Cortex of kidney (tissue), 1 donor: Measurements from ENCODE around the gene SNAI3.

Source experiments
- DNase-seq: peaks from one replicate; lab custom pipeline; 2025; lab: John Stamatoyannopoulos, UW

SNAI3 gene

DNA sequence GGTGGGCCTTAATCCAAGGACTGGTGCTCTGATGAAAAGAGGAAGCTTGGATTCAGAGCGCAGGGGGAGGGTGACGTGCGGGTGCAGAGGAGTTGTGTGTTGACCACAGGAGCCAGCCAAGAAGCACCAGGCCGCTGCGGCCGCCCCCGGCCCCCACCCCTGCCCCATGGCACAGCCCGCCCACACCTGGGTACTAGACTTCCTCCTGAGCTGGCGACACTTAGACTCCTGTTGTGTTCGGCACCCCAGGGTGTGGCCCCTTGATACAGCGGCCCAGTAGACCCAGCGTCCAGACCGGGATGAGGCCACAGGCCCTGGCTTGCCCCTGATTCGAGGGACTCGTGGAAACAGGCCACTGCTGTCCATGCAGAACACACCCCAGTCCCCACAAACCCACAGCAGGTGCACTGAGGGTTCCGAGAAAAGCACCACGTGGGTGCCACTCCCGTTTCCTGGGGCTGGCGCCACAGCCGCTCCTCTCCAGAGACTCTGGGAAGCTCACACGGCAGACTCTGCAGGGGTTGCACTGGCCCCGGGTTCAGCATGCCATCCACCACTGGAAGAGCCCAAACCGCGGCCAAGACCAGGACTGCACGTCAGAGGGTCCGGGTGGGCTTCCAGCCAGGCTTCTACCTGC, 5.7 kb upstream of the SNAI3 start:
- DNase-seq, result no peak

DNA sequence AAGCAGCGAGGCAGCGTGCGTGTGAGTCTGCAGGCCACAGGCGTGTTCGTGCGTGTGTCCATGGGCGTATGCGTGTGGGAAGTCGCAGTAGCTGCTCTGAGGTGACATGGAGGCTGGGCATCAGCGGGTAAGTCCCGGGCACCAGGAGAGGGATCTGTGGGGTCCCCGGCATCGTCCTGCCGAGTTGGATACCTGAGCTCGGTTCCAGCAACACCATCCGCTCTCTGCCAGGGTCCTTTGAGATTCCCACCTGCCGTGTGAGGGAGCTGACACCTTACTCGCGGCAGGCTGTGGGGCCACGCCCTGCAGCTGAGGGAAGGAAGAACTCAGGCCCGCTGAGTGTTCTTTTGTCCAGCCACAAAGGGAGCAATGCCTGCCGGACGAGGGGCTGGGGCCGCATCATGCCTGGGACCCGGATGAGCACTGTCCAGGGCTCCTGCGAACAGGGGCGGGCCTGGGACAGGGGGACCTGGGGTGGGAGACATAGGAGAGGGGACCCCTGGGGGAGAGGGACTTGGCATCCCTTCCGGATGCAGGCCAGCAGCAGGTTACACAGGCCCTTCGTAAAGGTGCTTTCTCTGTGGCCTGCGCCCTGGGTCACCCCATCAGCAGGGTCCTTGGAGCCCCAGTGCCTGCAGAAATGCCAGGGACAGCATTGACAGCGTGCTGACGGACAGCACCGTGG, 5.0 kb upstream of the SNAI3 start:
- DNase-seq, result no peak

DNA sequence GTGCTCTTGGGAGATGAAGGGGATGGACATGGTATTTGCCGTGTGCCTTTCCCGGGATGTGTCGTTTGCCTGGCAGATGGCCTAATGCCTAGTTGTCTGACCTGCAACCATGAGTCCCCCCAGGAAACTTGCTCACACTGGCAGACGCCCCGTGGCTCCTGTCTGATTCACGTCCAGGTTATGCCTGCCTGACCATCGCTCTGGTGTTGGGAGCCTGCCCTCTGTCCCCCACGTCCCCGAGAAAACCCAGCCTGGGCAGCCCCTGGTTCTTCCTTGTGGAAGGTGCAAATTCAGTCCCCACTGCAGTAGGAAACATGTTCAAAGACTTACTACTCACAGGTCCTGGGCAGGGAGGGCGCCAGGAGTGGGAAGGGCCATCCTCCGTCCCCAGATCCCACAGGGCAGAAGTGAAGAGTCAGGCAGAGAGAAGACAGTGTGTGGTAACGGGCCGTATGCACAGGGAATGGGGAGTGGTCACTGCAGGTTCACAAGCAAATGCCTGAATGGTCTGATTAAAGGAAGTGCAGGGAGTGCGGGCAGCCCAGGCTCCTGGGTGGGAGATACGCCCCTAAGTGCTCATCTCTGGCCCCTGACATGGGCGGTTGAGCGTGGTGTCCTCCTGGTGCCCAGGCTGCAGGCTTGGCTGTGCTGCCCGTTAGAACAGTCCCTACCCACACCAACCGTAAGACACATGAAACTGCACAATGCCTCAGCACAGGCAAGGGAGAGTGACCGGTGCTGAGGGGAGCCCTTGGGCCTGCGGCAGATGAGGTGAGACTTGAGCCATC, 4.2 kb upstream of the SNAI3 start:
- DNase-seq, result no peak

DNA sequence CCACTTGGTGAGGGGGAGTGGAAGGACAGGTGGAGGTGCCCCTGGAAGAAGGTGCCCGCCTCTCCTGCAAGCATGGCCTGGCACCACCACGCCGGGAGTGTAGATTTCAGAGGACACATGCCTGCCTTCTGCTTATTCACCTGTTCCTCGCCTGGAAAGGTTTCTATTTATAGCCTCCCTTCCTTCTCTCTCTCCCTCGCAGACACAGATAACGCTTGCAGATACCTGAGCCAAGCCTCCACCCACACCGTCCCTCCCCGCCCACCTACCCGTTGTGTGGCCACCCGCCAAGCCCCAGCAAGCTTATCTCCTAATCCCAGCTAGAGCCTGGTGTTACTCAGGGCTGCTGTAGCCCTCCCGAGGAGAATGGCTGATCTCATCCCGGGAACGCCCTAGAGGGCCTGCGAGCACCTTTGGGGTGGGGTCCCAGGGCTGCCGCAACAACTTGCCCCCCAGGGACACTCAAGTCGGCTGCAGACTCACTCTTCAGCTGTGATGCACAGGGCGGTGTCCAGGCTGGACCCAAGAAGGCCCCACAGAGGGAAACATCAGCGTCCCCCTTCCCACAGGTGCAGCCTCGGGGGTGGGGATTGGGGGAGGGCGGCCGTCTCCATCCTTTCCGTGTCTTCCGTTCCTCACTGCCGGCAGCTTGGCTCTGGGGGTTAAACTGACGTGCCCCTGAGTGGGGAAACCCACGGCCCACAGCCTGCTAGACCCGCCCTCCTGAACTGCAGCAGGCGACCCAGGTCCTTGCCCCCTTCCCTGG, 1.9 kb upstream of the SNAI3 start:
- DNase-seq, result no peak

DNA sequence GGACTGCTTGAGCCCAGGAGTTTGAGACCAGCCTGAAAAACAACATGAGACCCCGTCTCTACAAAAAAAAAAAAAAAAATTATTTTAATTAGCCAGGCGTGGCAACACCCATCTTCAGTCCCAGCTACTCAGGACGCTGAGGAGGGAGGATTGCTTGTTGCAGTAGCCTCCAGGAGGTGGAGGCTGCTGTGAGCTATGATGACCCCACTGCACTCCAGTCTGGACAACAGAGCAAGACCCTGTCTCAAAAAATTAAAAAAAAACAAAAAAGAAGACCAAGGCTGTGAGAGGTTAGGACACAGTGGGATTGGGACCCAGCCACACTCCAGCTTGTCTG, 1.3 kb upstream of the SNAI3 start:
- no peak for DNase-seq

DNA sequence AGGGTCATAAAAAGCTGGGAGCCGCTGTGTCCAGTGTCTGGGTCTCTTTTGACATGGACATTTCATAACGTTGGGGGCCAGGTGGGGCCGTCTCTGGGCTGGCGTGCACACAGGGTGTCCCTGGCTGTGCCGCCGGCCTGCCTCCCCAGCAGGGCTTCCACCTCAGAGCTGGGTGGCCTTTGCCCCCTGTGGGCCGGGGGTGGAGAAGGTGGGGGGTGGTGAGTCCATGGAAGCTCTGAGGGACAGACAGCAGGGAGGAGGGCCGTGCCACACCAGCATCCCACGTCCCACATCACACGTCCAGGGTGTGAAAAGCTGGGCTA, 908 bp upstream of the SNAI3 start:
- no peak for DNase-seq

DNA sequence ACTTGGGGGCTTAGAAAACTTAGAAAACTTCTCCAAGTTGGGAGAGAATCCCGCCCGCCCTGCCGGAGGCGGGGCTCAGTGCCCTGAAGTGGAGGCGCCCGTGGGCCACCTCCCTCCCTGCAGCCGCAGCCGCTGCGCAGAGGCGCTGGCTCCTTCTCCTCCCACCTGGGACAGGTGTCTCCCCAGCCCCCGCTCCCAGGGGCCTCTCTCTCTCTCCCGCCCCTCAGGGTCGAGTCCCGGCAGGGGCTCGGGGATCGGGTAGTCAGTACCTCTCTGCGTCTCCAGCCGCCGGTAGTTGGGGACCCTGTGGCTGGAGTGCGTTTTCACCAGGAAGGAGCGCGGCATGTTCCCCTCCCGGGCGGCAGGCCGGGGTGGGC, 257 bp downstream of the SNAI3 start:
- DNase-seq, result no peak

DNA sequence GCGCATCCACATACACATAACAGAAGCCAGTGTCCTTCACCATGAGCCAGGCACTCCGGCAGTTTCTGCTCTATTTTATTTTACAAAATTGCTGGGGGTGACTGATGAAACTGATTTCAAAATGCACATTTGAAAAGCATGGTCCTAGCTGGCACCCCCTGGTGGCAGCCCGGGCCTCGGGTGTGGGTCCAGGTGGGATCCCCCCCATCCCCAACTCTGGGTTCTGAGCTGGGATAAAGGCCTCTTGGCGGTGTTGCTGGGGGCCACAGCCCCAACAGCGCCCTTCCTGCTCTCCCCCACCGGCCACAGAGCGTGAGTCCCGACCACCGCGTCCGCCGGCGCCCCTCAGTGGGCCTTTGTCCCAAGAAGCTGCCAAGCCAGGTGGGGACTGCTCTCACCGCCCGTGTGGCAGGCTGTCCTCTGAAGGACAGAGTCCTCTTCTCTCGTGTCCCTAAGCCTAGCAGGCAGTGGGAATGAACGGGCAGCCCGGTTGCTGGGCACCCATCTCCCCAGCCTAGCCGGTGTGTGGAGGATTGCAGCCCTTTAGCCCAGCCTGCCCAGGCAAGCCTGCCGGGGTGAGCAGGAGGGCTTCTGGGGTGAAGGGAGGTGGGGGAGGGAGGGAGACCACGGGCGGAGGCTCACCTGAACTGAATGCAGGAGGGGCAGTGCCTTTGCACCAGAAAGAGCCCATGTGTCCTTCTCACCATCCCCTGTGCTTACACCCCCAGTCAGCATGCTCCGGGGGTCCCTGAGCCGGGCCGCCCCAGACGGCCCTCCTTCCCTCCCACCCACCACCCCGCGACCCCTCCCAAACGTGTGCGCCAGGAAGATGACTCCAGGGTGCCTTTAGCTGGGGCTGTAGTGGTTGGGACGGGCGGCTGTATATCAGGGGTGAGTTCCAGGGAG, 898 bp downstream of the SNAI3 start:
- DNase-seq, result no peak

DNA sequence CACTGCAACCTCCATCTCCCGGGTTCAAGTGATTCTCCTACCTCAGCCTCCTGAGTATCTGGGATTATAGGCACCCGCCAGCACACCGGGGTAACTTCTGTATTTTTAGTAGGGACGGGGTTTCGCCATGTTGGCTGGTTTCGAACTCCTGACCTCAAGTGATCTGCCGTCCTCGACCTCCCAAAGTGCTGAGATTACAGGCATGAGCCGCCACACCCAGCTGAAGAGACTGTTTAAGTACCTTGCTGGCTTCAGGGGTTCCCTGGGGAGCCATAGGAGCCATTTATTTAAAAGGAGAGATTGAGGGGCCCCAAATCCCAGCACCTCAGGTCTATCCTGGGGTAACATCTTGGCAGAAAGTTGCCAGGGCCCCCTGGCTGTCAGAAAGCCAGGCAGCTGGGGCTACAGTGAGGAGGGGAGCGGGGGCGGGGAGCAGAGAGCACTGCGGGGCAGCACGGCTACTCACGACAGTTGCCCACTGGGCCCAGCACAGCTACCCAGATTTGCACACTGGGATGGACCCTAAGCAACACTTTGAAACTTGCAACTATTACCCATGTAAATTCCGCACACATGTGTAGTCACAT, 1.6 kb downstream of the SNAI3 start:
- no peak for DNase-seq

DNA sequence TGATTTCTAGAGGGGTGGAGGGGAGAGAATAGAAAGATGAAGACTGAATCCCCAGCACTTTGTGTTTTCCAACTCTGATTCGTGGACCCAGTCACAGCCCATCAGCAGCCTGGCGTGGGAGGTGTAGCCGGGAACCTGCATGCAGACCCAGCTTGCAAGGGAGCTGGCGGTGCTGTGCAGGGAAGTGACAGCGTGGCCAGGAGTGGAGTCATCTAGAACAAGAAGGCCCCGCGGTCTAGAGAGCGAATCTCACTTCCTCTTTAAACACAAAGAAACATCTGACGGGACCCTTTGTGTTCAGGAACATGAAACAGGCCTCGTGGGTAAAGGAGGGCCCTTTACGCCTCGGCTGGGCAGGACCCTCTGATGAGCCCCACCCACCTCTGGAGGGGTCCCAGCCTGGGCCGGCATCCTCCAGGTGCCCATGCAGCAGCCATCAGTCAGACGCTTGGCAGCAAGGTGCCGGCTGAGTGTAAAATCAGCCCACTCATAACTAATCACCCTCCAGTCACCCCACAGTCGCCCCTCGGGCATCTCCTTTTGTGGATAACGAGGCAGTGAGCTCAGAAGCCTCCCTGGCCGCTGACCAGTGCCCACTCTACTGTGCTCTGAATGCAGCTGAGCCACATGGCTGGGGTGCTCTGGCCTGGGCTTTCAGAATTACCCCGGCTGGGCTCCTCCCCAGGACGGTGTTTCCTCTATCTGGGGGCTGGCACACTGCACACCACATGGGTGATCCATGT, 4.4 kb downstream of the SNAI3 start:
- DNase-seq, result no peak

DNA sequence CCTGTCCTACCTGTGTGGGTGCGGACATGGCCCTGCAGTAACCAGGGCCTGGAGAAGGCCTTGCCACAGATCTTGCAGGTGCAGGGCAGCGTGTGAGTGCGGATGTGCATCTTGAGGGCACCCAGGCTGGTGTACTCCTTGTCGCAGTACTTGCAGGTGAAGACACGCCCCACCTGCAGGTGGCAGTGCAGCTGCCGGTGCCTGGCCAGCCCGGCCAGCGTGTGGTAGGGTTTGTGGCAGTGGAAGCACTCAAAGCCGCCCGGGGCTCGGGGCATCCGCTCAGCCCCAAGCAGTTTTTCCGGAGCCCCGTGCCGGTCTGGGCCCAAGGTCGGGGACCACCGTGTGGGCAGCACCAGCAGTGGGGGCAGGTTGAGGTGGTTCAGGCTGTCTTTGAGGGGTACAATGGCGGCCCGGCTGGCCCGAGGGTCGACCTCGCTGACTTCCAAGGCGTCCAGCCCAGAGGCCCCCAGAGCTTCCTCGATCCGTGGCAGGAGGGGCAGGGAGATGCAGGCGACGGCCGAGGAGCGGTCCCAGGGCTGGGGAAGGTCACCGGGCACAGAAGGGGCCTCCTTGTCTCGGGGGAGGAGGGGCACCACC, 5.1 kb downstream of the SNAI3 start:
- no peak for DNase-seq

DNA sequence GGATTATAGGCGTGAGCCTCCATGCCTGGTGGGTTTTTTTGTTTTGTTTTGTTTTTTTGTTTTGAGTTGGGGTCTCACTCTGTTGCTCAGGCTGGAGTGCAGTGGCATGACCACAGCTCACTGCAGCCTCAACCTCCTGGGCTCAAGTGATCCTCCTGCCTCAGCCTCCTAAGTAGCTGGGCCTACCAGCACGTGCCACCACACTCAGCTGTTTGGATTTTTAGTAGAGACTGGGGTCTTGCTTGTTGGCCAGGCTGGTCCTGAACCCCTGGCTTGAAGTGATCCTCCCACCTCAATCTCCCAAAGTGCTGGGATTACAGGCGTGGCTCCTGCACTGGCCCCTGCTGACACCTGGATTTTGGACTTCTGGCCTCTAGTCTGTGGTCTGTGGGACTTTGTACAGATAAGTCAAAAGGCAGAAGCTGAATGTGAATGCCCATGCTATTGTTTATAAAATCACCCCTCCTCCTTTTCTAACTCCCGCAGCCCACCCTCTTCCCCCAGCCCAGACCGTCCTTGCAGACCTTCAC, 5.7 kb downstream of the SNAI3 start:
- no peak for DNase-seq

DNA sequence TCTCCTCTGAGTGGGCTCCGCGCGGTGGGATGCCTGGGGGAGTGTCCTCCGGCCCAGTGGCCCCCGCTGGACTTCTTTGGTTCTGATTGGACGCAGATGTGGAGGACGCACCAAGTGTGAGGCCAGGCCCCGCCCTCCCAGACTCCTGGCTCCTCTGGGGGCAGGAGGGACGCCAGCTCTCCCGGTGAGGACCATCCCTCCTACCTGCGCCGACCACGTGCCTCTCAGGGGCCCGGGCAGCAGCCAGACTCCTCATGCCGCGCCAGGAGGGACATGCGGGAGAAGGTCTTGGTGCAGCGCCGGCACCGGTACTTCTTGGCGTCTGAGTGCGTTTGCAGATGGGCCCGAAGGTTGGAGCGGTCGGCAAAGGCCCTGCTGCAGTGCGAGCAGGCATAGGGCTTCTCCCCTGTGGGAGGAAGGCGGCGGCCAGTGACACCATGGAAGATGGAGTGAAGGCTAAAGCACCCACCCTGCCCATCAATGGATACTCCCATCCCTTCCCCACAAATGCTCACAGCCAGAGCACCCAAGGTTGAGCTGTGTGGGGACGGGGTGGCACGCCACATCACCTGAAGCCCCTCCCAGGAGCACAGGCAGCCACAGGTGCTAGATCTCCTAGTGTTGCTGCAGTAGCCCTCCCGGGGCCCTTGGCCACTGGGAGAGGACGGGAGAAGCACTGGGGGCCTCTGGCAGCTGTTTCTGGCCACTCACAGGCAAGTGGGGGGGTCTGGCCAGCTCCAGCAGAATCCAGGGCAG, 7.9 kb downstream of the SNAI3 start:
- DNase-seq, result no peak

DNA sequence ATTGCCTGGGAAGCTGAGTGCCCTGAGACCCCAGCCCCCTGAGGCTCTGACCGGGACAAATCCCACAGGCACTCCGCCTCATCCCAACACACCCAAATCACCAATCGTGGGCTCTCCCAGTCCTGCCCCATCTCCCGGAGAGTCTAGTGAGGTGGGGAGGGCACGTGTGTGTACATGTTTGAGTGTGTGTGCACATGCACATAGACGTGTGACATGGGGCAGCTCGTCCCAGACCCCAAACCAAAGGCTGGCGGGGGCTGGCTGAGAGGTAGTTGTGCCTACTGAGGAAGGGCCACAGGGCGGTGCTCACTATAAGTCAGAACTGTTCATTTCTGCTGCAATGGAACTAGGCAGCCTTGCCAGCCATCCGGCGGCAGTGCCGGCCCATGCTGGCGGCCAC, 8.6 kb downstream of the SNAI3 start:
- no peak for DNase-seq

DNA sequence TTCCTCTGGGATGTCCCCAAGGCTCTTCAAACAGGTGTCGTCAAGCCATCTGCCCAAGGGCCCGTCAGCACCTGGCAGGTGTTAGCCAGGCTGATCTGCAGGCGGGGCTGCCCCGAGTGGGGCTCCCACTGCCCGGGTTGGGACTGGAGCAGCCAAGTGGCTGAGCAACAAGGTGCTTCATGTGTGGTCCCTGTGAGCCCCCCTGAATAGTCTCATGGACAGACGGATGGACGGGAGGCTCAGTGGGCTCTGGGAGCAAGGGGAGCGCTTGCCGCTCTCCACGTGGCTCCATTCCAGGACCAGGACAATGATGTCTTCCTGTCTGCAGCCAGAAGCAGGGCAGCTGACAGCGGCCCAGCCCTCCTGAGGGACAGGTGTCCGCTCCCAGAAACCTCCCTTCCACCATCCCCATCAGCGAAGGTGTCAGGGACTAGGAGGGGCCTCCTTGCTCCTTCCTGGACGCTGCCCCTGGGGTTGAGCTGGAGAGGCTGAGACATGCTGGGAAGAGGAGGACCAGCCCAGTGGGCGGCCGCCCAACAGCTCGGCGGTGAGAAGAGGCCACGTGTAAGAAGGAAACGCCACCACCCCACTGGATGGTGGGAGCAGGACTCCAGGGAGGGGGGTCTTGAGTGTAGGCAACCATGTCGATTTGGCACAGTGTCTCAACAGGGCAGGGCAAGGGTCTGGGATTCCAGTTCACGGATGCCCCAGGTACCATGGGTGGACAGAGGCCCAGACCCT, 9.6 kb downstream of the SNAI3 start:
- no peak for DNase-seq

DNA sequence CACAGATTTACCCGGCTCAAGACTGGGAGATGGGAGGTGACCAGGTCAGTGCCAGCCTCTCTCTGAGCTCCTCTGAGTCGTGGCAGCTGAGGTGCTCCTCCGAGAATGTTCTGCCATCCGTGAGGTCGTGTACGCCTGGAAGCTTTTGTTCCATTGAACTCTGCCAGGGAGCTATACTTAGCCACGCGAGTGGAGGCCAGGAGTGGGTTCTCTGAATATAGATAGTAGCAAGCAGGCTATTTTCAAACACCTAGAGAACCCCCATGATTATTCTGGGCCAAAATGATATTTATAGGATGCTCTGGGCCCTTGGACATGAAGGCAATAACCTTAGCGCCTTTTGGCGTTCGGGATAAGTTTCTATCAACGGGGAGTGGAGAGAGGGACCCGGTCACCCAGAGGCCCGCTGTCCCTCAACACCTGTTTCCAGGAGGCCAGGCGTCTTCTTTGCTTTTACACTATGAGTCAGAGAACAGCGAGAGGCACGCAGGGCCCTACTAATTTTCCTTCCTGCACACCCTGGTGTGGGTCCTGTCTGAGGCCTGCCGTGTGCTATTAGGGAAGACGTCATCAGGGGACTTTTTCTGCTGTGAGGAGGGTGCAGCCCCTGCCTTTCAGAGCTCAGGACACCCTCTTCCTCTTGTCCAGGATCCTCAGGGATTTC, 12.5 kb downstream of the SNAI3 start:
- no peak for DNase-seq

DNA sequence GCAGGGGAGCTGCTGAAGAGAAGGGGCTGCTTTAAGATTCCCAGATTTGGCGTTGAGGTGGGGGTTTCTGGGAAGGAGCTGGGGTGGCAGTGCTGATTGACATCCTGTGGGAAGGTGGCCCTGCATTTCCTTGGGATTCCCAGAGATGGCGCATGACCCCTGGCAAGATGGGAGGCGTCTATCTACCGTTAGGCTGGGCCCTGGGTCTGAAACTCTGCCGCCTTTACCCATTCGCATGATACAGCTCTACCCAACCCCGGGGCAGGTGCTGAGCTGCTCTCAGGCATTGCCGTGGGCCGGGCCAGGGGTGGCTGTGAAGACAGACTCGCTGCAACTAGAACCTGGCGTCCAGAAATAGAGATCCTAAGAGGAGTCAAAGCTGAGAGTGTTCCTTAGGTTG, 13.5 kb downstream of the SNAI3 start:
- DNase-seq, result no peak

DNA sequence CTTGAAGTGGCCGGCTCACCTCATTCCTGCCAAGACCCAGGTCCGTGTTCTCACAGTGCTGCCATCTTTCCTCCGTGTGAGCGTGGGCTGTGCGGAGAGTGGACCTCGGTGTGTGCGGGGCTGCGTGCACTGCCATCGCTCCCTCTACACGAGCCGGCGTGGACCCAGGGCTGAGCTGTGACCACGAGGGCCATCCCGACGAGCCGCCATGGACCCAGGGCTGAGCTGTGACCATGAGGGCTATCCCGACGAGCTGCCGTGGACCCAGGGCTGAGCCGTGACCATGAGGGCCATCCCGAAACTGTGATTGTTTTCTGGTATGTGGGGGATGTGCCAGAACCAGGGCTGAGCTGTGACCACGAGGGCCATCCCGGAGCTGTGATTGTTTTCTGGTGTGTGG, 14.5 kb downstream of the SNAI3 start:
- no peak for DNase-seq
